Ishikawa (cell line): ENCODE measurements around the gene HOXA10.

ENCODE experiments used
- CEBPB ChIP-seq: IDR thresholded peaks from 2 replicates; pipeline ENCODE4 v1.6.1; 2012
- EP300 ChIP-seq: IDR thresholded peaks from 2 replicates; pipeline ENCODE4 v1.6.1; 2012; ENCODE audit warnings: borderline replicate concordance
- FOXM1 ChIP-seq: IDR thresholded peaks from 2 replicates; pipeline ENCODE4 v1.6.1; 2012; ENCODE audit warnings: low read depth, borderline replicate concordance
- NFIC ChIP-seq: IDR thresholded peaks from 2 replicates; pipeline ENCODE4 v1.6.1; 2012
- RAD21 ChIP-seq: IDR thresholded peaks from 2 replicates; pipeline ENCODE4 v1.6.1; 2012; ENCODE audit warnings: low read depth
- REST ChIP-seq: IDR thresholded peaks from 2 replicates; pipeline ENCODE4 v1.6.1; 2012; ENCODE audit warnings: low read depth, mild to moderate bottlenecking
- YY1 ChIP-seq: IDR thresholded peaks from 2 replicates; pipeline ENCODE4 v1.6.1; 2012; ENCODE audit warnings: low read depth
- TF ChIP-seq, protein P1 (sequence below): IDR thresholded peaks from 2 replicates; pipeline ENCODE4 v1.6.1; 2012

DNA sequence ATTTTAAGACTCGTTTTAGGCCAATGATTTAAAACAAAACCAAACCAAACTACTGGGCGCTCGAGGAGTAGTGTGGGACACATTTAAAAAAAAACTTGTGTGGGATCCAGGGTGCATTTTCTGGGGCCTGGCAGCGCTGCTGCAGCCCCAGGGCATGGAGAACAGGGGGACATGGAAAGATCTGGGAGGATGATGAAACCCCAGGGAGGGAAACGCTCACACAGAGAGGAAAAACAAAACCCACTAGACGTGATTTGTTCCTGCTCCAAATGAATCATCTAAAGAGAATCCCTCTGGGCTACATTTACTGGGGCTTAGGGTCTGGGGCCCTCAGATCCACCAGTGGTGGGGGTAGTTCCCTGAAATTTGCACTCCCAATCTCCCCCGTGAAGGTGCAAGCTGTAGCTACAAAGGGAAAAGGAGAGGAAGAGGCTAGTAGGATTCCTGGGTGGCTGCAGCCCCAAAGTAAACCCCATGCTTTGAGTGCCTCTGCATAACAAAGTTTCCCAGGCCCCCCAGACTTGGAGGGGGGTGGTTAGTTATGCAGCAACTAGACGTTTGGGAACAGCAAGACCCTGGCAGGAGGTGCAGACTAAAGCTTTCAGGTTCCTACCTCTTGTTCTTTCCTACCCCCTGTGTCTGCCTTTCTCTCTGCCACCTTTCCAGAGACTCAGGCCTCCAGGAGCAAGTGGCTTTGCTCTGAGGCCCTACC lies 40.3 kb upstream of the HOXA10 start:
- no peak for TF ChIP-seq EP300
- no peak for TF ChIP-seq CEBPB
- TF ChIP-seq YY1 = no peak
- TF ChIP-seq FOXM1 = no peak
- TF ChIP-seq, protein P1, sequence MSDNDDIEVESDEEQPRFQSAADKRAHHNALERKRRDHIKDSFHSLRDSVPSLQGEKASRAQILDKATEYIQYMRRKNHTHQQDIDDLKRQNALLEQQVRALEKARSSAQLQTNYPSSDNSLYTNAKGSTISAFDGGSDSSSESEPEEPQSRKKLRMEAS = no peak
- no peak for TF ChIP-seq RAD21
- TF ChIP-seq REST = no peak
- TF ChIP-seq NFIC = no peak
